IPS-20b (cell line): ENCODE results near the gene KLRC2.
"Not testable (repeated sequence)": the region's sequence is repeated elsewhere in the genome, so short reads cannot be mapped to it uniquely, and the experiment has no call there.

Experiments
- H3K27ac ChIP-seq: one replicate; pipeline ENCODE4 v1.5.1; 2013; ENCODE audit warnings: low read length
- H3K27me3 ChIP-seq: 2 replicates; pipeline ENCODE4 v1.6.1; 2013; ENCODE audit warnings: mild to moderate bottlenecking, low read length, inconsistent platforms; ENCODE audit not compliant: insufficient read depth
- H3K36me3 ChIP-seq: 2 replicates; pipeline ENCODE4 v1.6.1; 2013; ENCODE audit warnings: low read depth, mild to moderate bottlenecking, inconsistent platforms, low read length, moderate library complexity; ENCODE audit not compliant: insufficient read depth
- H3K4me1 ChIP-seq: 2 replicates; pipeline ENCODE4 v1.6.1; 2013; ENCODE audit warnings: mild to moderate bottlenecking, control low read depth, inconsistent platforms, low read length, moderate library complexity; ENCODE audit not compliant: insufficient read depth
- H3K4me3 ChIP-seq: 2 replicates; pipeline ENCODE4 v1.5.1; 2013; ENCODE audit warnings: mild to moderate bottlenecking, low read length, inconsistent platforms
- H3K9ac ChIP-seq: 2 replicates; pipeline ENCODE4 v1.6.1; 2013; ENCODE audit warnings: low read depth, mild to moderate bottlenecking, inconsistent platforms, low read length, moderate library complexity
- H3K9me3 ChIP-seq: 2 replicates; pipeline ENCODE4 v1.6.1; 2013; ENCODE audit warnings: mild to moderate bottlenecking, low read depth, low read length, inconsistent platforms; ENCODE audit not compliant: insufficient read depth

The KLRC2 gene

GRCh38 chr12:10441144-10441543 is 5.3 kb upstream of the KLRC2 start:
- H3K9ac ChIP-seq, H3K4me3 ChIP-seq, H3K27ac ChIP-seq, H3K9me3 ChIP-seq, H3K27me3 ChIP-seq, H3K4me1 ChIP-seq, H3K36me3 ChIP-seq: not testable (repeated sequence)

- H3K9ac ChIP-seq, H3K36me3 ChIP-seq, H3K4me1 ChIP-seq, H3K4me3 ChIP-seq, H3K27me3 ChIP-seq, H3K9me3 ChIP-seq, H3K27ac ChIP-seq: not testable (repeated sequence)
Observed at GRCh38 chr12:10439608-10440274, 3.9 kb upstream of the KLRC2 start.

GRCh38 chr12:10437601-10438000 is 1.8 kb upstream of the KLRC2 start:
- not testable (repeated sequence) for H3K4me1 ChIP-seq, H3K4me3 ChIP-seq, H3K9ac ChIP-seq, H3K36me3 ChIP-seq, H3K27ac ChIP-seq, H3K27me3 ChIP-seq, H3K9me3 ChIP-seq

- H3K9me3 ChIP-seq, H3K4me1 ChIP-seq, H3K9ac ChIP-seq, H3K36me3 ChIP-seq, H3K27me3 ChIP-seq, H3K27ac ChIP-seq, H3K4me3 ChIP-seq: not testable (repeated sequence)
Observed at GRCh38 chr12:10430623-10431022, 5.2 kb downstream of the KLRC2 start.

GRCh38 chr12:10425938-10426337 is 9.9 kb downstream of the KLRC2 start:
- not testable (repeated sequence) for H3K4me1 ChIP-seq, H3K4me3 ChIP-seq, H3K27ac ChIP-seq, H3K9me3 ChIP-seq, H3K9ac ChIP-seq, H3K27me3 ChIP-seq, H3K36me3 ChIP-seq

GRCh38 chr12:10424260-10424899 is 11.4 kb downstream of the KLRC2 start:
- H3K9me3 ChIP-seq, H3K9ac ChIP-seq, H3K27me3 ChIP-seq, H3K4me3 ChIP-seq, H3K27ac ChIP-seq, H3K36me3 ChIP-seq, H3K4me1 ChIP-seq: not testable (repeated sequence)

GRCh38 chr12:10422159-10422558 is 13.7 kb downstream of the KLRC2 start:
- not testable (repeated sequence) for H3K36me3 ChIP-seq, H3K9ac ChIP-seq, H3K4me1 ChIP-seq, H3K27me3 ChIP-seq, H3K9me3 ChIP-seq, H3K4me3 ChIP-seq, H3K27ac ChIP-seq

- H3K27ac ChIP-seq, H3K4me3 ChIP-seq, H3K9me3 ChIP-seq, H3K36me3 ChIP-seq, H3K9ac ChIP-seq, H3K4me1 ChIP-seq, H3K27me3 ChIP-seq: not testable (repeated sequence)
Observed at GRCh38 chr12:10420334-10420733, 15.5 kb downstream of the KLRC2 start, which contains the start of gene KLRC3. TSS of gene KLRC3 (minus strand) at chr12:10420595. CDS start at chr12:10420550, 45 bp downstream.

GRCh38 chr12:10409392-10409791 is 26.4 kb downstream of the KLRC2 start, which contains the start of gene KLRC4:
TSS of gene KLRC4 (minus strand) at chr12:10409757. CDS start at chr12:10409575, 182 bp downstream.
- H3K4me3 ChIP-seq, result no peak within 1 kb of the TSS
- H3K27me3 ChIP-seq, result no peaks in the 10 kb centered on the region
- no peak within 1 kb of the TSS for H3K27ac ChIP-seq

GRCh38 chr12:10408842-10409241 is 27.0 kb downstream of the KLRC2 start:
- H3K4me3 ChIP-seq, result no peak overlapping the region
- no peaks in the 10 kb centered on the region for H3K4me1 ChIP-seq
- H3K9me3 ChIP-seq, result no peaks in the 10 kb centered on the region
- no peaks in the 10 kb centered on the region for H3K36me3 ChIP-seq
- no peak overlapping the region for H3K27ac ChIP-seq
- H3K27me3 ChIP-seq, result no peaks in the 10 kb centered on the region
- no peak overlapping the region for H3K9ac ChIP-seq

More at GRCh38 chr12:10409392-10409791, 26.4 kb downstream of the KLRC2 start, which contains the start of gene KLRC4:
- Histone ChIP-seq H3K4me1 (no peaks in the 10 kb centered on the region), H3K36me3 (no peaks in the 10 kb centered on the region), H3K9ac (no peak within 1 kb of the TSS), H3K9me3 (no peaks in the 10 kb centered on the region)

GRCh38 chr12:10406725-10407124 is 29.1 kb downstream of the KLRC2 start:
- Histone ChIP-seq H3K36me3 (no peaks in the 10 kb centered on the region), H3K9ac (no peak overlapping the region), H3K4me3 (no peak overlapping the region), H3K9me3 (no peaks in the 10 kb centered on the region), H3K27me3 (no peaks in the 10 kb centered on the region), H3K4me1 (no peaks in the 10 kb centered on the region), H3K27ac (no peak overlapping the region)

- no peaks in the 10 kb centered on the region for H3K27me3 ChIP-seq
- no peak overlapping the region for H3K9ac ChIP-seq
- H3K36me3 ChIP-seq, result no peaks in the 10 kb centered on the region
- H3K9me3 ChIP-seq, result no peaks in the 10 kb centered on the region
- no peak overlapping the region for H3K27ac ChIP-seq
- no peak overlapping the region for H3K4me3 ChIP-seq
- no peaks in the 10 kb centered on the region for H3K4me1 ChIP-seq
Observed at GRCh38 chr12:10405294-10405693, 30.5 kb downstream of the KLRC2 start.
